Trophoblast cell (in vitro differentiated cells and primary cell): Measurements from ENCODE around the gene PCDHB7.
A peak's percentile ranks its signal among the peaks of the same experiment; 100 is the strongest.
"Not testable (repeated sequence)": the region's sequence is repeated elsewhere in the genome, so short reads cannot be mapped to it uniquely, and the experiment has no call there.

ENCODE experiments used
- DNase-seq, 2 donors: peaks; one replicate each; pipeline ENCODE4 v3.0.0-alpha.2; 2016
- H2AFZ ChIP-seq: 2 replicates; pipeline ENCODE4 v1.6.1; 2013; ENCODE audit warnings: low read length, moderate library complexity, mild to moderate bottlenecking; ENCODE audit not compliant: insufficient read depth, poor library complexity
- H2AK5ac ChIP-seq: 2 replicates; pipeline ENCODE4 v1.6.1; 2013; ENCODE audit warnings: mild to moderate bottlenecking, low read length
- H2BK120ac ChIP-seq: 2 replicates; pipeline ENCODE4 v1.6.1; 2013; ENCODE audit warnings: low read length, mild to moderate bottlenecking, moderate library complexity; ENCODE audit not compliant: insufficient read depth, poor library complexity
- H2BK12ac ChIP-seq: 2 replicates; pipeline ENCODE4 v1.6.1; 2013; ENCODE audit warnings: mild to moderate bottlenecking, low read length, moderate library complexity
- H2BK5ac ChIP-seq: 2 replicates; pipeline ENCODE4 v1.6.1; 2013; ENCODE audit warnings: low read length, low read depth, moderate library complexity, mild to moderate bottlenecking; ENCODE audit not compliant: poor library complexity
- H3K14ac ChIP-seq: 2 replicates; pipeline ENCODE4 v1.6.1; 2013; ENCODE audit warnings: mild to moderate bottlenecking, low read length
- H3K18ac ChIP-seq: 2 replicates; pipeline ENCODE4 v1.6.1; 2013; ENCODE audit warnings: mild to moderate bottlenecking, low read length
- H3K23ac ChIP-seq: 2 replicates; pipeline ENCODE4 v1.6.1; 2013; ENCODE audit warnings: low read length
- H3K27ac ChIP-seq: 2 replicates; pipeline ENCODE4 v1.5.1; 2013; ENCODE audit warnings: low read depth, mild to moderate bottlenecking, inconsistent platforms, low read length, moderate library complexity
- H3K27me3 ChIP-seq: 2 replicates; pipeline ENCODE4 v1.6.1; 2013; ENCODE audit warnings: inconsistent platforms, mild to moderate bottlenecking, low read length, moderate library complexity; ENCODE audit not compliant: insufficient read depth
- H3K36me3 ChIP-seq, 2 experiments: 1 replicate in 1 of 2; 2 replicates in 1 of 2; pipeline ENCODE4 v1.6.1; 2013; ENCODE audit warnings: low read length in 2 of 2, mild to moderate bottlenecking in 2 of 2, moderate library complexity in 1 of 2; ENCODE audit not compliant: insufficient read depth in 2 of 2, control insufficient read depth in 1 of 2
- H3K4ac ChIP-seq: 2 replicates; pipeline ENCODE4 v1.6.1; 2013; ENCODE audit warnings: low read depth, mild to moderate bottlenecking, low read length, moderate library complexity
- H3K4me1 ChIP-seq, 2 experiments: 1 replicate in 1 of 2; 2 replicates in 1 of 2; pipeline ENCODE4 v1.6.1; 2013; ENCODE audit warnings: low read length in 2 of 2, mild to moderate bottlenecking in 2 of 2, moderate library complexity in 1 of 2; ENCODE audit not compliant: insufficient read depth in 2 of 2, control insufficient read depth in 1 of 2
- H3K4me2 ChIP-seq: 2 replicates; pipeline ENCODE4 v1.6.1; 2013; ENCODE audit warnings: inconsistent platforms, mild to moderate bottlenecking, low read length, moderate library complexity
- H3K4me3 ChIP-seq: 2 replicates; pipeline ENCODE4 v1.5.1; 2013; ENCODE audit warnings: mild to moderate bottlenecking, low read depth, low read length, inconsistent platforms
- H3K79me1 ChIP-seq: one replicate; pipeline ENCODE4 v1.6.1; 2013; ENCODE audit warnings: low read length
- H3K79me2 ChIP-seq: 2 replicates; pipeline ENCODE4 v1.6.1; 2013; ENCODE audit warnings: low read length, mild to moderate bottlenecking; ENCODE audit not compliant: control insufficient read depth, insufficient read depth, poor library complexity
- H3K9ac ChIP-seq: 2 replicates; pipeline ENCODE4 v1.6.1; 2013; ENCODE audit warnings: mild to moderate bottlenecking, low read length
- H3K9me3 ChIP-seq: 2 replicates; pipeline ENCODE4 v1.6.1; 2013; ENCODE audit warnings: low read depth, mild to moderate bottlenecking, control low read depth, inconsistent platforms, low read length; ENCODE audit not compliant: insufficient read depth
- H4K12ac ChIP-seq: 2 replicates; pipeline ENCODE4 v1.6.1; 2013; ENCODE audit warnings: low read depth, mild to moderate bottlenecking, low read length, moderate library complexity
- H4K8ac ChIP-seq: 2 replicates; pipeline ENCODE4 v1.6.1; 2013; ENCODE audit warnings: low read depth, mild to moderate bottlenecking, low read length, moderate library complexity
- H4K91ac ChIP-seq: one replicate; pipeline ENCODE4 v1.6.1; 2013; ENCODE audit warnings: low read depth, mild to moderate bottlenecking, low read length, moderate library complexity
- WGBS: extraction: QIAGEN DNeasy Blood & Tissue Kit; methylation state at CpG from one replicate; pipeline ENCODE4 v1.1.7; 2013; ENCODE audit warnings: missing lambda C conversion rate; ENCODE audit not compliant: insufficient read length, insufficient coverage; ENCODE audit errors: extremely low coverage; 5-methylcytosine and 5-hydroxymethylcytosine counted together

PCDHB7 gene

GRCh38 chr5:141199359-141200235, 27.2 kb downstream of the PCDHB7 start, which contains the start of gene PCDHB11:
PCDHB11 (plus strand) TSS chr5:141199627; CDS start chr5:141199775, 148 bp downstream.
- Histone ChIP-seq H3K79me2 (no peaks in the 10 kb centered on the region), H3K9me3 (peaks cover 2% of the 10 kb centered on the region), H2AFZ (no peak within 1 kb of the TSS), H3K4me1 (no peaks in the 10 kb centered on the region), H4K91ac (no peak within 1 kb of the TSS), H3K79me1 (no peaks in the 10 kb centered on the region), H3K4ac (no peak within 1 kb of the TSS), H2BK5ac (no peak within 1 kb of the TSS), H3K14ac (no peak within 1 kb of the TSS), H2BK12ac (no peak within 1 kb of the TSS), H3K36me3 (no peaks in the 10 kb centered on the region), H2BK120ac (no peak within 1 kb of the TSS), H3K4me3 (peak within 1 kb of the TSS; percentile 13), H3K18ac (no peak within 1 kb of the TSS), H3K27ac (no peak within 1 kb of the TSS), H3K9ac (no peak within 1 kb of the TSS), H2AK5ac (no peak within 1 kb of the TSS), H4K8ac (no peak within 1 kb of the TSS), H3K4me2 (peak within 1 kb of the TSS; percentile 7), H4K12ac (no peak within 1 kb of the TSS), H3K27me3 (no peaks in the 10 kb centered on the region), H3K23ac (no peak within 1 kb of the TSS)
- DNase-seq = no peak
- WGBS = no CpG with 5 or more reads among the region's 21 CpGs

GRCh38 chr5:141201126-141201525, 28.7 kb downstream of the PCDHB7 start:
- not testable (repeated sequence) for H4K91ac ChIP-seq, H2BK120ac ChIP-seq, H2BK5ac ChIP-seq, H3K14ac ChIP-seq, H3K9ac ChIP-seq, H3K4me3 ChIP-seq, H3K23ac ChIP-seq, H3K36me3 ChIP-seq, H3K27me3 ChIP-seq, H3K4me2 ChIP-seq, H3K79me1 ChIP-seq, H3K18ac ChIP-seq, H4K8ac ChIP-seq, H4K12ac ChIP-seq, H2AFZ ChIP-seq, H2AK5ac ChIP-seq, H2BK12ac ChIP-seq, H3K4me1 ChIP-seq, H3K9me3 ChIP-seq, DNase-seq, H3K4ac ChIP-seq, H3K79me2 ChIP-seq, H3K27ac ChIP-seq
- WGBS = no CpG with 5 or more reads among the region's 38 CpGs

GRCh38 chr5:141201646-141202045, 29.2 kb downstream of the PCDHB7 start:
- H3K9me3 ChIP-seq, H3K79me2 ChIP-seq, H3K14ac ChIP-seq, H2BK120ac ChIP-seq, H3K79me1 ChIP-seq, H3K4me2 ChIP-seq, H3K27ac ChIP-seq, H4K12ac ChIP-seq, DNase-seq, H3K23ac ChIP-seq, H3K9ac ChIP-seq, H3K4me1 ChIP-seq, H2AFZ ChIP-seq, H4K8ac ChIP-seq, H2BK5ac ChIP-seq, H2AK5ac ChIP-seq, H2BK12ac ChIP-seq, H3K4ac ChIP-seq, H3K27me3 ChIP-seq, H4K91ac ChIP-seq, H3K36me3 ChIP-seq, H3K18ac ChIP-seq, H3K4me3 ChIP-seq: not testable (repeated sequence)
- WGBS = no CpG with 5 or more reads among the region's 35 CpGs

- no peaks in the 10 kb centered on the region for H3K4me1 ChIP-seq
- no peak within 1 kb of the TSS for H3K4me2 ChIP-seq
- H3K79me2 ChIP-seq = no peaks in the 10 kb centered on the region
- no peak for DNase-seq
- no peak within 1 kb of the TSS for H3K23ac ChIP-seq
- H3K4ac ChIP-seq = no peak within 1 kb of the TSS
- H3K4me3 ChIP-seq = no peak within 1 kb of the TSS
- H3K79me1 ChIP-seq = no peaks in the 10 kb centered on the region
- no peak within 1 kb of the TSS for H2AFZ ChIP-seq
- H3K36me3 ChIP-seq = peaks cover 0 to 1% of the 10 kb centered on the region in 2 experiments
- no peak within 1 kb of the TSS for H2AK5ac ChIP-seq
- no peak within 1 kb of the TSS for H3K9ac ChIP-seq
- H3K9me3 ChIP-seq = no peaks in the 10 kb centered on the region
- H2BK120ac ChIP-seq = no peak within 1 kb of the TSS
- H3K18ac ChIP-seq = no peak within 1 kb of the TSS
- no peak within 1 kb of the TSS for H2BK5ac ChIP-seq
- H4K91ac ChIP-seq = no peak within 1 kb of the TSS
- no CpG with 5 or more reads among the region's 11 CpGs for WGBS
- H2BK12ac ChIP-seq = no peak within 1 kb of the TSS
- H4K12ac ChIP-seq = no peak within 1 kb of the TSS
- H3K27me3 ChIP-seq = no peaks in the 10 kb centered on the region
- H4K8ac ChIP-seq = no peak within 1 kb of the TSS
- H3K27ac ChIP-seq = no peak within 1 kb of the TSS
- no peak within 1 kb of the TSS for H3K14ac ChIP-seq
Observed at GRCh38 chr5:141208478-141208877, 36.0 kb downstream of the PCDHB7 start, which contains the start of gene PCDHB12. PCDHB12 (plus strand) TSS chr5:141208719; CDS start chr5:141208908, 189 bp downstream.
